WTC11 (cell line): ENCODE data around the gene SMC1B. TPM values are rescaled to one million over a fixed set of nuclear protein-coding genes. Genes with fewer than 3 reads are reported as not detected.

Experiments used
- ATAC-seq: fragments of 200-7000 bp; cut with Tn5 transposase; 2 replicates; pipeline ENCODE4 v1.10.0; 2021; ENCODE audit warnings: mild to moderate bottlenecking, moderate library complexity
- CTCF ChIA-PET: fragments of 300-600 bp; sonication (Branson Sonifier 250); formaldehyde crosslinking; loops from one replicate; lab custom pipeline; 2021; ENCODE audit warnings: antibody characterized with exemption; lab: Charles Lee
- POLR2A ChIA-PET: fragments of 350-600 bp; sonication (Branson Sonifier 250); formaldehyde crosslinking; loops from one replicate; lab custom pipeline; 2021; ENCODE audit warnings: antibody characterized with exemption; lab: Charles Lee
- DNase-seq: peaks from one replicate; pipeline ENCODE4 v3.0.0; 2021; ENCODE audit warnings: low spot score
- H3K27ac Mint-ChIP-seq: 2 replicates; pipeline ENCODE4 v1.8.0; 2021; ENCODE audit warnings: mixed read lengths
- H3K27me3 Mint-ChIP-seq: 2 replicates; pipeline ENCODE4 v1.8.0; 2021; ENCODE audit warnings: low read depth, mild to moderate bottlenecking, moderate library complexity, mixed read lengths
- H3K36me3 Mint-ChIP-seq: 2 replicates; pipeline ENCODE4 v1.8.0; 2021; ENCODE audit warnings: mixed read lengths
- H3K4me1 Mint-ChIP-seq: 2 replicates; pipeline ENCODE4 v1.8.0; 2022; ENCODE audit warnings: mixed read lengths
- H3K4me3 Mint-ChIP-seq: 2 replicates; pipeline ENCODE4 v1.8.0; 2021; ENCODE audit warnings: mild to moderate bottlenecking, moderate library complexity, mixed read lengths
- H3K9me3 Mint-ChIP-seq: 2 replicates; pipeline ENCODE4 v1.8.0; 2021; ENCODE audit warnings: mixed read lengths
- AFF4 ChIP-seq: sonication (generic); formaldehyde crosslinking; IDR thresholded peaks from 2 replicates; pipeline ENCODE4 v1.8.1; 2023; ENCODE audit warnings: mild to moderate bottlenecking, missing genetic modification reagents, borderline replicate concordance
- CBFB ChIP-seq: sonication (generic); formaldehyde crosslinking; IDR thresholded peaks from 2 replicates; pipeline ENCODE4 v1.8.1; 2022; ENCODE audit warnings: mild to moderate bottlenecking, low read depth, missing genetic modification reagents
- E2F5 ChIP-seq: sonication (generic); formaldehyde crosslinking; IDR thresholded peaks from 2 replicates; pipeline ENCODE4 v1.8.1; 2022; ENCODE audit warnings: mild to moderate bottlenecking, moderate library complexity, missing genetic modification reagents
- MAX ChIP-seq: sonication (generic); formaldehyde crosslinking; IDR thresholded peaks from 2 replicates; pipeline ENCODE4 v1.8.0; 2022; ENCODE audit warnings: mild to moderate bottlenecking, missing genetic modification reagents
- NFATC4 ChIP-seq: fragments of 250-450 bp; sonication (Bioruptor Pico); IDR thresholded peaks from 2 replicates; pipeline ENCODE4 v1.9.0; 2021; ENCODE audit warnings: mild to moderate bottlenecking
- NR3C1 ChIP-seq: sonication (generic); formaldehyde crosslinking; conservative IDR thresholded peaks from 2 replicates; pipeline ENCODE4 v1.8.1; 2023; ENCODE audit warnings: low read depth, mild to moderate bottlenecking, missing genetic modification reagents
- PRRX2 ChIP-seq: fragments of 250-450 bp; sonication (Bioruptor Pico); IDR thresholded peaks from 2 replicates; pipeline ENCODE4 v1.8.0; 2021; ENCODE audit warnings: mild to moderate bottlenecking
- RELA ChIP-seq: sonication (generic); formaldehyde crosslinking; IDR thresholded peaks from 2 replicates; pipeline ENCODE4 v1.8.1; 2022; ENCODE audit warnings: missing genetic modification reagents, mild to moderate bottlenecking, borderline replicate concordance
- RORB ChIP-seq: fragments of 250-450 bp; sonication (Bioruptor Pico); IDR thresholded peaks from 2 replicates; pipeline ENCODE4 v1.9.0; 2021; ENCODE audit warnings: mild to moderate bottlenecking
- SMAD4 ChIP-seq: sonication (generic); formaldehyde crosslinking; IDR thresholded peaks from 2 replicates; pipeline ENCODE4 v1.8.0; 2022; ENCODE audit warnings: mild to moderate bottlenecking, missing genetic modification reagents
- TCF7 ChIP-seq: sonication (generic); formaldehyde crosslinking; IDR thresholded peaks from 2 replicates; pipeline ENCODE4 v1.8.0; 2022; ENCODE audit warnings: mild to moderate bottlenecking, low read depth, missing genetic modification reagents, moderate library complexity
- ZNF138 ChIP-seq: sonication (generic); formaldehyde crosslinking; conservative IDR thresholded peaks from 2 replicates; pipeline ENCODE4 v1.8.1; 2022; ENCODE audit warnings: mild to moderate bottlenecking, moderate library complexity, missing genetic modification reagents
- ZNF317 ChIP-seq: sonication (generic); formaldehyde crosslinking; IDR thresholded peaks from 2 replicates; pipeline ENCODE4 v1.8.1; 2023; ENCODE audit warnings: low read depth, mild to moderate bottlenecking, moderate library complexity, missing genetic modification reagents, borderline replicate concordance
- total RNA-seq: library from RNA; stranded (reverse); gene quantifications from 3 replicates; pipeline ENCODE4 v1.2.3, GENCODE V29; 2021
- TF ChIP-seq, protein P1 (sequence below): sonication (generic); formaldehyde crosslinking; IDR thresholded peaks from 2 replicates; pipeline ENCODE4 v1.8.0; 2023; ENCODE audit warnings: missing genetic modification reagents
- TF ChIP-seq, protein P2 (sequence below): fragments of 250-450 bp; sonication (Bioruptor Pico); IDR thresholded peaks from 2 replicates; pipeline ENCODE4 v1.9.0; 2021; ENCODE audit warnings: mild to moderate bottlenecking
- TF ChIP-seq, protein P3 (sequence below): fragments of 250-450 bp; sonication (Bioruptor Pico); IDR thresholded peaks from 2 replicates; pipeline ENCODE4 v1.9.0; 2021; ENCODE audit warnings: moderate library complexity, mild to moderate bottlenecking, inconsistent platforms, borderline replicate concordance

The SMC1B gene
- total RNA-seq, 1 experiment from 2014 or later: 0.07 TPM

DNA sequence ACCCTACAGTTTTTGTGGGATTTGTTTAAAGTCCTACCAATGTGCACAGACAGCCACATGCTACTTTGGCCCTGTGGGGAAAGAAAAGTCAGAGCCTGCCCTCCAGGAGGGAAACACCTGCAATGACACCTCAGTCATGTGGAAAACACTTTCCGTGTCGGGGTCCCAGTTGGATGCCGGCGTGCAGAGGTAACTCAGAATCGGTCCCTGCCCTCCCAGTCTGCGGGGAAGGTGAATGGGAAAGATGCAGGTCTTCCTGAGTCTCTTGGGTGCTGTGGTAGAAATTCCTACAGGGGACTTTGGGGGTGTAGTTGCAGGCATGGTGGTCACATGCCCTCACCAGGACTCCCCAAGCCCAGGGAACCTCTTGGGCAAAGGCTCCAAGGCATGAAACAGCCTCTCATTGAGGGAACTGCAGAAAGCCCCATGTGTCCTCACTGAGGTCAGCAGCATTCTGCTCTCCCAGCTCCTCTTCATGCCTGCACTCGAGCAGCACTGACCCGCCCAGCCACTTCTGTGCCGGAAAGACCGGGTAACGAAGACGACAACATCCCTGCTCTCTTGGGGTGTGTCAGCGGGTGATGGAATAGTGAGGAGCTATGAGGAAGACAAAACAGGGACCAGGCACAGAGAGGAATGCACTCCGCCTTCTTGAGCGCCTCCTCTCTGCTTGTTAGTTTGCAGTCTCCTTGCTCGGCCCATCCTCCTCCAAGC, 4.8 kb upstream of the SMC1B start:
- ChIA-PET POLR2A (no interaction called here), CTCF (no interaction called here)
- no peak overlapping the region for H3K27ac Mint-ChIP-seq
- peaks cover 8% of the 10 kb centered on the region for H3K9me3 Mint-ChIP-seq
- no peaks in the 10 kb centered on the region; the same call in 1 of the 2 replicates for H3K36me3 Mint-ChIP-seq
- no peak for ATAC-seq
- no peak for TF ChIP-seq AFF4 (CRISPR knock-in tag)
- peaks cover 19% of the 10 kb centered on the region for H3K27me3 Mint-ChIP-seq
- DNase-seq: no peak
- H3K4me3 Mint-ChIP-seq: no peak overlapping the region
- H3K4me1 Mint-ChIP-seq: peaks cover 8% of the 10 kb centered on the region

GRCh38 chr22:45413013-45413367, 409 bp downstream of the SMC1B start:
- Mint-ChIP-seq H3K36me3 (peaks cover 3% of the 10 kb centered on the region), H3K27ac (no peak overlapping the region), H3K27me3 (peaks cover 47% of the 10 kb centered on the region), H3K9me3 (peaks cover 4% of the 10 kb centered on the region), H3K4me1 (peaks cover 4% of the 10 kb centered on the region; the same call in 1 of the 2 replicates), H3K4me3 (no peak overlapping the region)
- TF ChIP-seq, protein P1, sequence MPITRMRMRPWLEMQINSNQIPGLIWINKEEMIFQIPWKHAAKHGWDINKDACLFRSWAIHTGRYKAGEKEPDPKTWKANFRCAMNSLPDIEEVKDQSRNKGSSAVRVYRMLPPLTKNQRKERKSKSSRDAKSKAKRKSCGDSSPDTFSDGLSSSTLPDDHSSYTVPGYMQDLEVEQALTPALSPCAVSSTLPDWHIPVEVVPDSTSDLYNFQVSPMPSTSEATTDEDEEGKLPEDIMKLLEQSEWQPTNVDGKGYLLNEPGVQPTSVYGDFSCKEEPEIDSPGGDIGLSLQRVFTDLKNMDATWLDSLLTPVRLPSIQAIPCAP (CRISPR knock-in tag): no peak
- DNase-seq (no peak), ATAC-seq (no peak; the same call in 1 of the 2 replicates)
- POLR2A ChIA-PET: no interaction called here
- CTCF ChIA-PET: interaction anchor here (0.6 to 2.2 kb wide), 3 partner anchors 10 to 1393 kb away, joined by 3 to 7 read pairs (median 6); no protein-coding TSS in a partner anchor

- H3K4me1 Mint-ChIP-seq: no peaks in the 10 kb centered on the region
- no peak overlapping the region for H3K27ac Mint-ChIP-seq
- DNase-seq: no peak
- no peak for ATAC-seq
- no peak for TF ChIP-seq E2F5
- no peak for TF ChIP-seq ZNF317 (CRISPR knock-in tag)
- TF ChIP-seq SMAD4 (CRISPR knock-in tag): no peak
- no peak for TF ChIP-seq PRRX2
- TF ChIP-seq, protein P2, sequence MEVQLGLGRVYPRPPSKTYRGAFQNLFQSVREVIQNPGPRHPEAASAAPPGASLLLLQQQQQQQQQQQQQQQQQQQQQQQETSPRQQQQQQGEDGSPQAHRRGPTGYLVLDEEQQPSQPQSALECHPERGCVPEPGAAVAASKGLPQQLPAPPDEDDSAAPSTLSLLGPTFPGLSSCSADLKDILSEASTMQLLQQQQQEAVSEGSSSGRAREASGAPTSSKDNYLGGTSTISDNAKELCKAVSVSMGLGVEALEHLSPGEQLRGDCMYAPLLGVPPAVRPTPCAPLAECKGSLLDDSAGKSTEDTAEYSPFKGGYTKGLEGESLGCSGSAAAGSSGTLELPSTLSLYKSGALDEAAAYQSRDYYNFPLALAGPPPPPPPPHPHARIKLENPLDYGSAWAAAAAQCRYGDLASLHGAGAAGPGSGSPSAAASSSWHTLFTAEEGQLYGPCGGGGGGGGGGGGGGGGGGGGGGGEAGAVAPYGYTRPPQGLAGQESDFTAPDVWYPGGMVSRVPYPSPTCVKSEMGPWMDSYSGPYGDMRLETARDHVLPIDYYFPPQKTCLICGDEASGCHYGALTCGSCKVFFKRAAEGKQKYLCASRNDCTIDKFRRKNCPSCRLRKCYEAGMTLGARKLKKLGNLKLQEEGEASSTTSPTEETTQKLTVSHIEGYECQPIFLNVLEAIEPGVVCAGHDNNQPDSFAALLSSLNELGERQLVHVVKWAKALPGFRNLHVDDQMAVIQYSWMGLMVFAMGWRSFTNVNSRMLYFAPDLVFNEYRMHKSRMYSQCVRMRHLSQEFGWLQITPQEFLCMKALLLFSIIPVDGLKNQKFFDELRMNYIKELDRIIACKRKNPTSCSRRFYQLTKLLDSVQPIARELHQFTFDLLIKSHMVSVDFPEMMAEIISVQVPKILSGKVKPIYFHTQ (CRISPR knock-in tag): no peak
- ChIA-PET POLR2A (no interaction called here), CTCF (no interaction called here)
- H3K9me3 Mint-ChIP-seq: peaks cover 4% of the 10 kb centered on the region
- no peak overlapping the region for H3K4me3 Mint-ChIP-seq
- peaks cover 3% of the 10 kb centered on the region for H3K36me3 Mint-ChIP-seq
- peaks cover 27% of the 10 kb centered on the region for H3K27me3 Mint-ChIP-seq
Measured at GRCh38 chr22:45407793-45408192, 5.6 kb downstream of the SMC1B start.

DNA sequence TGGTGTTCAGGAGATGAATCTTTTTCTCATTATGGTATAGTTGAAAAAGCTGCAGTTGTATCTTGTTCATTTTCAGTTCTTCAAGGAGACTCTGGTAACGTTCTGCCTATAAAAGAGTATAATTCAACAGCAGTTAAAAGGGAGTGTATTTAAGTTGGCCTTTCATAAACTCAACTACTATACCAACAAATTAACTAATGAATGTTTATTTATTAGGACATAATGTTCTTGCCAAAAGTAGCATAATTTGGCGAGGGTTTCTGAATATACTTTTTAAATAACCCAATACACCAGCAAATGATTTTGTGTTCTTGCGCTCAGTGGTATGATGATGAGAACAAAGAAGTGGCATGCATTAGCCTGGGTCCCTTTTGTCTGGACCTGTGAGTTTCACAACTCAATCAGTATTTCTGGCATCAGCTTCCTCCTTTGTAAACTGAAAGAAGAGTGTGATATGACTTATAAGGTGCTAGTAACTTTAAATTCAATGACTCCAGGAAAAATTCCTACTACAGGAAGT, 10.9 kb downstream of the SMC1B start:
- Mint-ChIP-seq H3K27me3 (0 out of 2 replicates have a peak, but pooled peaks cover 3% of the 10 kb centered on the region), H3K27ac (no peak overlapping the region), H3K36me3 (no peaks in the 10 kb centered on the region), H3K4me3 (no peak overlapping the region), H3K4me1 (peaks cover 3% of the 10 kb centered on the region; the same call in 1 of the 2 replicates), H3K9me3 (peaks cover 4% of the 10 kb centered on the region)
- DNase-seq (no peak), ATAC-seq (no peak)
- POLR2A ChIA-PET: no interaction called here
- CTCF ChIA-PET: no interaction called here
- TF ChIP-seq TCF7 (CRISPR knock-in tag): no peak
- no peak for TF ChIP-seq NFATC4 (CRISPR knock-in tag)
- TF ChIP-seq SMAD4 (CRISPR knock-in tag): no peak
- TF ChIP-seq MAX (CRISPR knock-in tag): no peak
- TF ChIP-seq, protein P3, sequence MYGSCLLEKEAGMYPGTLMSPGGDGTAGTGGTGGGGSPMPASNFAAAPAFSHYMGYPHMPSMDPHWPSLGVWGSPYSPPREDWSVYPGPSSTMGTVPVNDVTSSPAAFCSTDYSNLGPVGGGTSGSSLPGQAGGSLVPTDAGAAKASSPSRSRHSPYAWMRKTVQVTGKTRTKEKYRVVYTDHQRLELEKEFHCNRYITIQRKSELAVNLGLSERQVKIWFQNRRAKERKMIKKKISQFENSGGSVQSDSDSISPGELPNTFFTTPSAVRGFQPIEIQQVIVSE (CRISPR knock-in tag): no peak
- TF ChIP-seq CBFB (CRISPR knock-in tag): no peak
- TF ChIP-seq NR3C1: no peak
- TF ChIP-seq ZNF138 (CRISPR knock-in tag): no peak
- TF ChIP-seq RORB (CRISPR knock-in tag): no peak
- no peak for TF ChIP-seq RELA
